Esophagus muscularis mucosa (tissue), 3 donors: ENCODE data around the gene SF3B5.
"Not testable (repeated sequence)": the region's sequence is repeated elsewhere in the genome, so short reads cannot be mapped to it uniquely, and the experiment has no call there.

Experiments
- CTCF ChIP-seq, 3 experiments: fragments of 200-600 bp in 2 of 3; fragments of 450-650 bp in 1 of 3; sonication (generic) in 2 of 3; IDR thresholded peaks; one replicate each; pipeline ENCODE4 v1.5.1; 2017 to 2019; ENCODE audit warnings: antibody characterized with exemption in 3 of 3, mild to moderate bottlenecking in 2 of 3, moderate library complexity in 1 of 3
- POLR2A ChIP-seq: fragments of 450-650 bp; IDR thresholded peaks from one replicate; pipeline ENCODE4 v1.6.1; 2017; ENCODE audit warnings: antibody characterized with exemption, moderate library complexity, mild to moderate bottlenecking, low read depth
- POLR2AphosphoS5 ChIP-seq, 2 donors: sonication (generic); formaldehyde crosslinking; IDR thresholded peaks; one replicate each; pipeline ENCODE4 v1.6.1; 2017; ENCODE audit warnings: antibody characterized with exemption in 2 of 2

DNA sequence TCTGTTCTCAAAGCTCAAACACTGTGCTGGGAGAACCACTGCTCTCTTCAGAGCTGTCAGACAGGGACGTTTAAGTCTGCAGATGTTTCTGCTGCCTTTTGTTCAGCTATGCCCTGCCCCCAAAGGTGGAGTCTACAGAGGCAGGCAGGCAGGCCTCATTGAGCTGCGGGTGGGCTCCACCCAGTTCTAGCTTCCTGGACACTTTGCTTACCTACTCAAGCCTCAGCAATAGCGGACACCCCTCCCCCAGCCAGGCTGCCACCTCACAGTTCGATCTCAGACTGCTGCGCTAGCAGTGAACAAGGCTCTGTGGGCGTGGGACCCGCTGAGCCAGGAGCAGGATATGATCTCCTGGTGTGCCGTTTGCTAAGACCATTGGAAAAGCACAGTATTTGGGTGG lies 48.7 kb downstream of the SF3B5 start:
- not testable (repeated sequence) for TF ChIP-seq POLR2A; CTCF (IDR thresholded peaks at IDR 0.05); POLR2AphosphoS5 (IDR thresholded peaks at IDR 0.05)
